ENCODE measurements around the gene C1QTNF5.

Gene C1QTNF5

GRCh38 chr11:119338965-119339588, 1.6 kb downstream of the C1QTNF5 start:
- Histone ChIP-seq H3K36me3 (ENCODE audit: control insufficient read depth in 1 of 2, insufficient read depth in 2 of 2, low read length in 2 of 2) (no peaks in the 10 kb centered on the region), H3K4me3 (ENCODE audit: low read depth in 1 of 2, low read length in 2 of 2) (peak overlapping the region; percentile 26 to 67), H3K9me3 (ENCODE audit: control insufficient read depth in 1 of 2, low read length in 2 of 2) (no peaks in the 10 kb centered on the region), H3K27me3 (ENCODE audit: low read depth, low read length) (no peaks in the 10 kb centered on the region), H3K27ac (ENCODE audit: low read length) (peak overlapping the region; percentile 16), H3K4me1 (ENCODE audit: control insufficient read depth in 1 of 2, insufficient read depth in 2 of 2, low read length in 2 of 2) (peaks cover 12 to 66% of the 10 kb centered on the region in 2 donors)

GRCh38 chr11:119338318-119338890, 2.3 kb downstream of the C1QTNF5 start:
- H3K4me1 ChIP-seq (ENCODE audit: control insufficient read depth in 1 of 2, insufficient read depth in 2 of 2, low read length in 2 of 2), result peaks cover 12 to 66% of the 10 kb centered on the region in 2 donors
- no peaks in the 10 kb centered on the region for H3K9me3 ChIP-seq (ENCODE audit: control insufficient read depth in 1 of 2, low read length in 2 of 2)
- H3K27me3 ChIP-seq (ENCODE audit: low read depth, low read length), result no peaks in the 10 kb centered on the region
- H3K4me3 ChIP-seq (ENCODE audit: low read depth in 1 of 2, low read length in 2 of 2), result peak overlapping the region; percentile 11 to 67
- no peaks in the 10 kb centered on the region for H3K36me3 ChIP-seq (ENCODE audit: control insufficient read depth in 1 of 2, insufficient read depth in 2 of 2, low read length in 2 of 2)
- H3K27ac ChIP-seq (ENCODE audit: low read length), result peak overlapping the region; percentile 16

- no peaks in the 10 kb centered on the region for H3K9me3 ChIP-seq (ENCODE audit: control insufficient read depth in 1 of 2, low read length in 2 of 2)
- peaks cover 12 to 66% of the 10 kb centered on the region in 2 donors for H3K4me1 ChIP-seq (ENCODE audit: control insufficient read depth in 1 of 2, insufficient read depth in 2 of 2, low read length in 2 of 2)
These were observed 2.9 kb downstream of the C1QTNF5 start for GRCh38 chr11:119337581-119338317.

GRCh38 chr11:119336744-119337469, 3.8 kb downstream of the C1QTNF5 start:
- Histone ChIP-seq H3K27me3 (ENCODE audit: low read depth, low read length) (no peaks in the 10 kb centered on the region), H3K27ac (ENCODE audit: low read length) (peak overlapping the region; percentile 40), H3K4me1 (ENCODE audit: control insufficient read depth in 1 of 2, insufficient read depth in 2 of 2, low read length in 2 of 2) (peaks cover 12 to 66% of the 10 kb centered on the region in 2 donors), H3K9me3 (ENCODE audit: control insufficient read depth in 1 of 2, low read length in 2 of 2) (no peaks in the 10 kb centered on the region), H3K4me3 (ENCODE audit: low read depth in 1 of 2, low read length in 2 of 2) (no peak overlapping the region), H3K36me3 (ENCODE audit: control insufficient read depth in 1 of 2, insufficient read depth in 2 of 2, low read length in 2 of 2) (no peaks in the 10 kb centered on the region)

More at GRCh38 chr11:119337581-119338317, 2.9 kb downstream of the C1QTNF5 start:
- H3K4me3 ChIP-seq (ENCODE audit: low read depth in 1 of 2, low read length in 2 of 2), result peak overlapping the region in 1 of 2 donors; percentile 67
- no peaks in the 10 kb centered on the region for H3K27me3 ChIP-seq (ENCODE audit: low read depth, low read length)
- peak overlapping the region; percentile 40 for H3K27ac ChIP-seq (ENCODE audit: low read length)
- no peaks in the 10 kb centered on the region for H3K36me3 ChIP-seq (ENCODE audit: control insufficient read depth in 1 of 2, insufficient read depth in 2 of 2, low read length in 2 of 2)

- peak overlapping the region; percentile 81 to 86 for H3K4me3 ChIP-seq (ENCODE audit: low read depth in 1 of 2, low read length in 2 of 2)
- no peak overlapping the region for H3K27ac ChIP-seq (ENCODE audit: low read length)
- peaks cover 12 to 59% of the 10 kb centered on the region in 2 donors for H3K4me1 ChIP-seq (ENCODE audit: control insufficient read depth in 1 of 2, insufficient read depth in 2 of 2, low read length in 2 of 2)
These were observed 4.8 kb downstream of the C1QTNF5 start for GRCh38 chr11:119335655-119336543.

GRCh38 chr11:119335091-119335654, 5.5 kb downstream of the C1QTNF5 start:
- Histone ChIP-seq H3K9me3 (ENCODE audit: control insufficient read depth in 1 of 2, low read length in 2 of 2) (no peaks in the 10 kb centered on the region), H3K36me3 (ENCODE audit: control insufficient read depth in 1 of 2, insufficient read depth in 2 of 2, low read length in 2 of 2) (no peaks in the 10 kb centered on the region), H3K4me3 (ENCODE audit: low read depth in 1 of 2, low read length in 2 of 2) (peak overlapping the region; percentile 81 to 86), H3K4me1 (ENCODE audit: control insufficient read depth in 1 of 2, insufficient read depth in 2 of 2, low read length in 2 of 2) (peaks cover 12 to 53% of the 10 kb centered on the region in 2 donors), H3K27me3 (ENCODE audit: low read depth, low read length) (no peaks in the 10 kb centered on the region), H3K27ac (ENCODE audit: low read length) (peak overlapping the region; percentile 76)

More at GRCh38 chr11:119335655-119336543, 4.8 kb downstream of the C1QTNF5 start:
- Histone ChIP-seq H3K9me3 (ENCODE audit: control insufficient read depth in 1 of 2, low read length in 2 of 2) (no peaks in the 10 kb centered on the region), H3K36me3 (ENCODE audit: control insufficient read depth in 1 of 2, insufficient read depth in 2 of 2, low read length in 2 of 2) (no peaks in the 10 kb centered on the region), H3K27me3 (ENCODE audit: low read depth, low read length) (no peaks in the 10 kb centered on the region)

GRCh38 chr11:119334174-119334930, 6.3 kb downstream of the C1QTNF5 start, which contains the start of gene RNF26:
Gene RNF26, plus strand, starts transcription at chr11:119334527. Its CDS starts 596 bp downstream, at chr11:119335123.
- H3K36me3 ChIP-seq (ENCODE audit: control insufficient read depth in 1 of 2, insufficient read depth in 2 of 2, low read length in 2 of 2), result no peaks in the 10 kb centered on the region
- H3K27ac ChIP-seq (ENCODE audit: low read length), result peak within 1 kb of the TSS; percentile 76
- H3K4me1 ChIP-seq (ENCODE audit: control insufficient read depth in 1 of 2, insufficient read depth in 2 of 2, low read length in 2 of 2), result peaks cover 12 to 45% of the 10 kb centered on the region in 2 donors

GRCh38 chr11:119332111-119332765, 8.4 kb downstream of the C1QTNF5 start:
- H3K4me3 ChIP-seq (ENCODE audit: low read depth in 1 of 2, low read length in 2 of 2), result no peak overlapping the region

More at GRCh38 chr11:119334174-119334930, 6.3 kb downstream of the C1QTNF5 start, which contains the start of gene RNF26:
- Histone ChIP-seq H3K27me3 (ENCODE audit: low read depth, low read length) (no peaks in the 10 kb centered on the region), H3K4me3 (ENCODE audit: low read depth in 1 of 2, low read length in 2 of 2) (peak within 1 kb of the TSS; percentile 81 to 86), H3K9me3 (ENCODE audit: control insufficient read depth in 1 of 2, low read length in 2 of 2) (no peaks in the 10 kb centered on the region)

GRCh38 chr11:119330237-119330636, 10.4 kb downstream of the C1QTNF5 start:
- Histone ChIP-seq H3K27ac (ENCODE audit: low read length) (no peak overlapping the region), H3K4me1 (ENCODE audit: control insufficient read depth in 1 of 2, insufficient read depth in 2 of 2, low read length in 2 of 2) (peaks cover 5% of the 10 kb centered on the region in 2 donors), H3K27me3 (ENCODE audit: low read depth, low read length) (no peaks in the 10 kb centered on the region), H3K9me3 (ENCODE audit: control insufficient read depth in 1 of 2, low read length in 2 of 2) (no peaks in the 10 kb centered on the region), H3K4me3 (ENCODE audit: low read depth in 1 of 2, low read length in 2 of 2) (no peak overlapping the region), H3K36me3 (ENCODE audit: control insufficient read depth in 1 of 2, insufficient read depth in 2 of 2, low read length in 2 of 2) (no peaks in the 10 kb centered on the region)

More at GRCh38 chr11:119332111-119332765, 8.4 kb downstream of the C1QTNF5 start:
- Histone ChIP-seq H3K27me3 (ENCODE audit: low read depth, low read length) (no peaks in the 10 kb centered on the region), H3K36me3 (ENCODE audit: control insufficient read depth in 1 of 2, insufficient read depth in 2 of 2, low read length in 2 of 2) (no peaks in the 10 kb centered on the region), H3K9me3 (ENCODE audit: control insufficient read depth in 1 of 2, low read length in 2 of 2) (no peaks in the 10 kb centered on the region), H3K4me1 (ENCODE audit: control insufficient read depth in 1 of 2, insufficient read depth in 2 of 2, low read length in 2 of 2) (peaks cover 9 to 24% of the 10 kb centered on the region in 2 donors), H3K27ac (ENCODE audit: low read length) (no peak overlapping the region)
